CD14-positive monocyte (primary cell): ENCODE measurements around the gene MUSK. TPM values are rescaled to one million over a fixed set of nuclear protein-coding genes. Genes with fewer than 3 reads are reported as not detected.

ENCODE experiments used
- DNase-seq, 3 donors: peaks; one replicate each; pipeline ENCODE4 v3.0.0-alpha.2; 2011 to 2022
- H2AFZ ChIP-seq: 2 replicates; pipeline ENCODE4 v1.6.0; 2012; ENCODE audit warnings: mild to moderate bottlenecking, low read depth, low read length, inconsistent platforms; ENCODE audit not compliant: insufficient read depth, poor library complexity, severe bottlenecking
- H3K27ac ChIP-seq, 2 donors: 1 replicate in 1 of 2; 2 replicates in 1 of 2; pipeline ENCODE4 v1.5.1; 2012 to 2013; ENCODE audit warnings: low read length in 2 of 2, control low read depth in 1 of 2, inconsistent platforms in 1 of 2, low read depth in 1 of 2, mild to moderate bottlenecking in 1 of 2
- H3K27me3 ChIP-seq, 2 donors: one replicate each; pipeline versions ENCODE4 v1.6.0 to v1.6.1; 2011 to 2013; ENCODE audit warnings: low read length in 2 of 2; ENCODE audit not compliant: control insufficient read depth in 2 of 2, insufficient read depth in 2 of 2
- H3K36me3 ChIP-seq, 2 donors: replicated peaks in 1 of 2; 1 replicate in 1 of 2; 2 replicates in 1 of 2; pipeline versions ENCODE4 v1.5.1 to v1.6.1; 2012 to 2013; ENCODE audit warnings: low read length in 2 of 2, control low read depth in 1 of 2, inconsistent platforms in 1 of 2, mild to moderate bottlenecking in 1 of 2; ENCODE audit not compliant: insufficient read depth in 2 of 2, control insufficient read depth in 1 of 2
- H3K4me1 ChIP-seq, 2 donors: 1 replicate in 1 of 2; 2 replicates in 1 of 2; pipeline versions ENCODE4 v1.5.1 to v1.6.1; 2012 to 2013; ENCODE audit warnings: low read length in 2 of 2, control low read depth in 1 of 2, inconsistent platforms in 1 of 2, mild to moderate bottlenecking in 1 of 2, moderate library complexity in 1 of 2; ENCODE audit not compliant: insufficient read depth in 2 of 2, control insufficient read depth in 1 of 2
- H3K4me2 ChIP-seq: replicated peaks from 2 replicates; pipeline ENCODE3; 2012; ENCODE audit warnings: low read length, moderate library complexity, mild to moderate bottlenecking; ENCODE audit not compliant: poor library complexity, severe bottlenecking; ENCODE audit errors: extremely low read depth
- H3K4me3 ChIP-seq, 3 experiments: fragments of 200-600 bp in 1 of 3; sonication (generic) in 1 of 3; replicated peaks in 1 of 3; 1 replicate in 2 of 3; 2 replicates in 1 of 3; pipeline ENCODE4 v1.5.1; 2011 to 2013; ENCODE audit warnings: low read length in 3 of 3, mild to moderate bottlenecking in 3 of 3, control low read depth in 2 of 3, low read depth in 2 of 3, inconsistent platforms in 1 of 3, moderate library complexity in 1 of 3
- H3K79me2 ChIP-seq: 2 replicates; pipeline ENCODE4 v1.6.0; 2012; ENCODE audit warnings: mild to moderate bottlenecking, control low read depth, inconsistent platforms, low read length, moderate library complexity; ENCODE audit not compliant: insufficient read depth
- H3K9ac ChIP-seq: 2 replicates; pipeline ENCODE4 v1.6.0; 2017; ENCODE audit warnings: low read length, mild to moderate bottlenecking; ENCODE audit not compliant: insufficient read depth, poor library complexity, severe bottlenecking
- H3K9me3 ChIP-seq, 2 donors: replicated peaks in 1 of 2; 1 replicate in 1 of 2; 2 replicates in 1 of 2; pipeline versions ENCODE4 v1.5.1 to v1.6.1; 2012 to 2013; ENCODE audit warnings: low read length in 2 of 2, control low read depth in 1 of 2; ENCODE audit not compliant: control insufficient read depth in 1 of 2, insufficient read depth in 1 of 2
- H4K20me1 ChIP-seq: 2 replicates; pipeline ENCODE4 v1.6.0; 2012; ENCODE audit warnings: mild to moderate bottlenecking, low read length, control low read depth, moderate library complexity; ENCODE audit not compliant: insufficient read depth
- H3K27ac Mint-ChIP-seq, 7 donors: one replicate each; pipeline ENCODE4 v1.8.0; 2020; ENCODE audit warnings: mild to moderate bottlenecking in 7 of 7, mixed read lengths in 7 of 7, moderate library complexity in 6 of 7, inconsistent platforms in 2 of 7
- H3K27me3 Mint-ChIP-seq, 3 donors: one replicate each; pipeline ENCODE4 v1.8.0; 2021 to 2022; ENCODE audit warnings: low read depth in 3 of 3, mild to moderate bottlenecking in 3 of 3, mixed read lengths in 3 of 3, moderate library complexity in 3 of 3, inconsistent platforms in 1 of 3
- H3K36me3 Mint-ChIP-seq, 2 donors: one replicate each; pipeline ENCODE4 v1.8.0; 2020; ENCODE audit warnings: mixed read lengths in 2 of 2, inconsistent platforms in 1 of 2, mild to moderate bottlenecking in 1 of 2
- H3K4me1 Mint-ChIP-seq: one replicate; pipeline ENCODE4 v1.8.0; 2020; ENCODE audit warnings: mild to moderate bottlenecking, mixed read lengths
- H3K4me3 Mint-ChIP-seq, 2 donors: one replicate each; pipeline ENCODE4 v1.8.0; 2020; ENCODE audit warnings: mild to moderate bottlenecking in 2 of 2, mixed read lengths in 2 of 2, moderate library complexity in 1 of 2
- H3K9me3 Mint-ChIP-seq, 7 donors: one replicate each; pipeline ENCODE4 v1.8.0; 2020 to 2022; ENCODE audit warnings: mixed read lengths in 7 of 7, mild to moderate bottlenecking in 6 of 7, moderate library complexity in 6 of 7, inconsistent platforms in 2 of 7
- WGBS: methylation state at CpG from one replicate; pipeline ENCODE4 v1.1.5; 2013; ENCODE audit warnings: missing lambda C conversion rate; ENCODE audit not compliant: insufficient coverage; 5-methylcytosine and 5-hydroxymethylcytosine counted together
- intact Hi-C, 2 donors: fragments of 100-400 bp; cut with micrococcal nuclease; formaldehyde crosslinking; loops; one replicate each; pipeline versions ENCODE4 v1.15.0 to v1.15.1; 2023
- polyA plus RNA-seq, 3 donors: library from polyadenylated mRNA; depleted of rRNA in 1 of 3; unstranded in 2 of 3; stranded (reverse) in 1 of 3; fragments of 300-500 nt in 2 of 3; fragments of >200 nt in 1 of 3; fragmentation: Illumina TruSeq in 2 of 3; gene quantifications; 1 replicate in 2 of 3; 2 replicates in 1 of 3; pipeline ENCODE4 v1.2.3, GENCODE V29; 2012 to 2021
- TF ChIP-seq, protein P1 (sequence below): fragments of 200-600 bp; IDR thresholded peaks from one replicate; pipeline ENCODE4 v1.8.0; 2022; ENCODE audit warnings: antibody characterized with exemption, mild to moderate bottlenecking

The MUSK gene
- polyA plus RNA-seq, 3 donors = not detected

- Histone ChIP-seq H3K27ac (no peak overlapping the region), H2AFZ (no peak overlapping the region), H3K79me2 (no peaks in the 10 kb centered on the region), H4K20me1 (no peaks in the 10 kb centered on the region), H3K9me3 (no peaks in the 10 kb centered on the region), H3K4me2 (no peak overlapping the region), H3K4me3 (no peak overlapping the region), H3K36me3 (no peaks in the 10 kb centered on the region), H3K27me3 (peaks cover 0 to 3% of the 10 kb centered on the region in 2 donors), H3K9ac (no peak overlapping the region), H3K4me1 (no peaks in the 10 kb centered on the region)
- no peak for DNase-seq
- intact Hi-C loops = no loop called here
- Mint-ChIP-seq H3K4me1 (no peaks in the 10 kb centered on the region), H3K9me3 (no peaks in the 10 kb centered on the region), H3K36me3 (no peaks in the 10 kb centered on the region), H3K27me3 (peaks cover 0 to 5% (median 2%) of the 10 kb centered on the region in 3 donors), H3K27ac (no peak overlapping the region), H3K4me3 (no peak overlapping the region)
- TF ChIP-seq, protein P1, sequence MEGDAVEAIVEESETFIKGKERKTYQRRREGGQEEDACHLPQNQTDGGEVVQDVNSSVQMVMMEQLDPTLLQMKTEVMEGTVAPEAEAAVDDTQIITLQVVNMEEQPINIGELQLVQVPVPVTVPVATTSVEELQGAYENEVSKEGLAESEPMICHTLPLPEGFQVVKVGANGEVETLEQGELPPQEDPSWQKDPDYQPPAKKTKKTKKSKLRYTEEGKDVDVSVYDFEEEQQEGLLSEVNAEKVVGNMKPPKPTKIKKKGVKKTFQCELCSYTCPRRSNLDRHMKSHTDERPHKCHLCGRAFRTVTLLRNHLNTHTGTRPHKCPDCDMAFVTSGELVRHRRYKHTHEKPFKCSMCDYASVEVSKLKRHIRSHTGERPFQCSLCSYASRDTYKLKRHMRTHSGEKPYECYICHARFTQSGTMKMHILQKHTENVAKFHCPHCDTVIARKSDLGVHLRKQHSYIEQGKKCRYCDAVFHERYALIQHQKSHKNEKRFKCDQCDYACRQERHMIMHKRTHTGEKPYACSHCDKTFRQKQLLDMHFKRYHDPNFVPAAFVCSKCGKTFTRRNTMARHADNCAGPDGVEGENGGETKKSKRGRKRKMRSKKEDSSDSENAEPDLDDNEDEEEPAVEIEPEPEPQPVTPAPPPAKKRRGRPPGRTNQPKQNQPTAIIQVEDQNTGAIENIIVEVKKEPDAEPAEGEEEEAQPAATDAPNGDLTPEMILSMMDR = no peak
- 0% methylated on average over 1 of the region's 5 CpGs for WGBS
Measured at GRCh38 chr9:110777196-110777875, 108.7 kb downstream of the MUSK start.

GRCh38 chr9:110777876-110778215, 109.3 kb downstream of the MUSK start:
- Mint-ChIP-seq H3K4me3 (no peak overlapping the region), H3K27me3 (peaks cover 0 to 5% (median 2%) of the 10 kb centered on the region in 3 donors), H3K9me3 (no peaks in the 10 kb centered on the region), H3K4me1 (no peaks in the 10 kb centered on the region), H3K36me3 (no peaks in the 10 kb centered on the region), H3K27ac (no peak overlapping the region)
- H3K9me3 ChIP-seq = no peaks in the 10 kb centered on the region
- H2AFZ ChIP-seq = no peak overlapping the region
- DNase-seq = no peak
- H3K27me3 ChIP-seq = peaks cover 0 to 3% of the 10 kb centered on the region in 2 donors
- no peaks in the 10 kb centered on the region for H3K79me2 ChIP-seq
- no peak overlapping the region for H3K4me3 ChIP-seq
- intact Hi-C loops = no loop called here
- H3K4me1 ChIP-seq = no peaks in the 10 kb centered on the region
- no peaks in the 10 kb centered on the region for H4K20me1 ChIP-seq
- TF ChIP-seq, protein P1 = no peak
- H3K27ac ChIP-seq = no peak overlapping the region
- no peak overlapping the region for H3K9ac ChIP-seq
- H3K36me3 ChIP-seq = no peaks in the 10 kb centered on the region
- H3K4me2 ChIP-seq = no peak overlapping the region
